CD4-positive, alpha-beta T cell treated with Interleukin-10 for 1 hour (primary cell): ENCODE results near the gene PTCH2.
"Not testable (repeated sequence)": the region's sequence is repeated elsewhere in the genome, so short reads cannot be mapped to it uniquely, and the experiment has no call there.

Experiments
- DNase-seq: peaks from one replicate; pipeline ENCODE4 v3.0.0-alpha.2; 2020

PTCH2 gene

DNA sequence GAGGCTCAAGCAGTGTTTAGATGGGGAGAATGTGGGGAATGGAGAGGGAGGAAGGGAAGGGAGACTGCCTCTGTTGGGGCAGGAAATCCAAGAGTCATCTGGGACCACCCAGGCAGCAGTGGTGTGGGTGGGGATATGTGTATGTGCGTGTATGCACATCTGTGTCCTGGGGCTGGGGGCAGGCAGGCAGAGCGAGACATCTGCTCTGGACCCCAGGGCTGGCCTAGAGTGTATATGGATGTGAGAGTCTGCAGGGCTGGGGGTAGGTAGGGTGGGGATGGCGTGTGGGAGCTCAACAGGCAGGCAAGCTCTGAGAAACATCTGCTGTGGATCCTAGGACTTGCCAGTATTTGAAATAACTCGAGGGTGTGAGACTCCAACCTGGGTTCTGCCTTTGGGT, 3.5 kb downstream of the PTCH2 start:
- DNase-seq, result no peak

GRCh38 chr1:44838294-44838693, 4.8 kb downstream of the PTCH2 start:
- DNase-seq, result not testable (repeated sequence)

DNA sequence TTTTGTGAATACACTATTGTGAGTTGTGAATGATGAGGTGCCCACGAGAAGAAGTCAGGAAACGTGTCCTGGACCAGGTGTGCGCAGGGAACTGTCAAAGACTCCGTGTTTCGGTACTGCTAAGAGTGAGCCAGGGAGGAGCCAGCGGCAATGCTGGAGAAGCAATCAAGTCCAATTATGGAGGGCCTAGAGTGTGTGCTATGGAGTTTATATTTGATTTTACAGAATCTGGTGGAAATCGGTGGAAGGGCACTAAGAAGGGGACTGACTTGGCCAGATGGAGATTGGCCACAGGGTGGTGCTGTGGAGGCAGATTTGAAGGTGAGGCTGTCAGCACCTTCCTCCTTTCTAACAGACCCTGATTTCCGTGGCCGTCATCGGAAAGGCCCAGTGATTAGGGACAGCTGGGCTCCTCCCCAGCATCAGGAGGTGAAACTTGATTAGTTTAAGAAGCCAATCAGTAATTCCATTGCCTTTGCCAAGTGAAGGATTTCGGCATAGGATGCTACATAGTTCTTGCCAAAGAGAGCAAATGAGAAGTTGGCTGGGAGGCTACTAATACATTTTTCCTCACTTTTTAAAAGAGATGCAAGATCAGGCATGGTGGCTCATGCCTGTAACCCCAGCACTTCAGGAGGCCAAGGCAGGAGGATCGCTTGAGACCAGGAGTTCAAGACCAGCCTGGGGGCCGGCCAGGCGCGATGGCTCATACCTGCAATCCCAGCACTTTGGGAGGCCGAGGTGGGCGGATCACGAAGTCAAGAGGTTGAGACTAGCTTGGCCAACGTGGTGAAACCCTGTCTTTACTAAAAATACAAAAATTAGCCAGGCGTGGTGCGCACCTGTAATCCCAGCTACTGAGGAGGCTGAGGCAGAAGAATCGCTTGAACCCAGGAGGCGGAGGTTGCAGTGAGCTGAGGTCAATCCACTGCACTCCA, 7.0 kb downstream of the PTCH2 start:
- DNase-seq, result peak; percentile 86

- no peak for DNase-seq
Observed at GRCh38 chr1:44834328-44834727, 8.7 kb downstream of the PTCH2 start.

DNA sequence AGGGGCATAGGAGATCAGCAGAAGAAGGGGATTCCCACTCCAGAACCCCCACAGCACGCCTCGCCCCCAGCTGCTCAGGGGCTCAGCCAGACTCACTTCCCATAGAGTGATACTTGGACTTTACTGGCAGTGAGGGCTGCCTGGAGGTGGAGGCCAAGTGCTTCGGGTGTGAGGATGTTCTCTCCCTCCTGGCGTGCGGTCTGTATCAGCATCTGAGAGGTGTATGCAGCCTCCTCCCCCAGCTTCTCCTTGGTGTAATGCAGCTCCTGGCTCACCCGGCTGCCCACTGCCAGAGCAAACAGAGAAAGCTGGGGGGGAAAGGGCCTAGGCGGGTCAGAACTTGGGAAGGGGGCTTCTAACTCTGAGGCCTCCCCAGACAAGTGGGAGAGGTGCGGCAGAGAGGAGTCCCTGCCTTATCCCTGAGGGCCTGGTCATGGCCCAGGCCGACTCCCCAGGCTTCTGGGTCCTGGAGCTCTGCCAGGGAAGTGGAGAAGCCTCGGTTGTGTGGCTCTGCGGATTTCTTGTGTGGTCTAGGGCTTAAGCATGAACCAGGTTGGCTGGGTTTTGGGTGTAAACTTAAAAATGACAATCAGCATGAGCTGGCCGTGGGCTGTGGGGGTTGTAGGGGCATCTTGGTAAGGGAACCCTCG, 10.9 kb downstream of the PTCH2 start:
- DNase-seq, result no peak

- DNase-seq, result no peak
Observed at GRCh38 chr1:44831516-44831915, 11.5 kb downstream of the PTCH2 start.

DNA sequence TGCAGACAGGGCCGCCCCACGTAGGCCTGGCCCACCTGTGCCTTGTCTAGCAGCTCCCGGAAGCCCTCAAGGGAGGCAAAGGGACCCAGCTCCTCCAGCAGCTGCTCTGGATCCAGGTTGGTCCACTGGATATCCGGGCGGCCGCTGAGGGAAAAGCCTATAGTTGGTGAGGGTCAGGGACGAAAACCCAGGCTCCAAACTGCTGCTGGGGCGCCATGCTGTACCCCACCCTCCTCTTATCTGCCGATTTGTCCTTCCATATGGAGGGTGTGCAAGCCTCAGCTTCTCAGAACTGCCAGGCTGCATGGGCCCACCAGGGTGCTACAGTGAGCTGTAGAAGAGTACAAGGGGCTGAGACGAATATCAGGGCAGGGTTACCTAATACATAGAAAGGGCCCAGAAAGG, 12.2 kb downstream of the PTCH2 start:
- DNase-seq, result no peak

DNA sequence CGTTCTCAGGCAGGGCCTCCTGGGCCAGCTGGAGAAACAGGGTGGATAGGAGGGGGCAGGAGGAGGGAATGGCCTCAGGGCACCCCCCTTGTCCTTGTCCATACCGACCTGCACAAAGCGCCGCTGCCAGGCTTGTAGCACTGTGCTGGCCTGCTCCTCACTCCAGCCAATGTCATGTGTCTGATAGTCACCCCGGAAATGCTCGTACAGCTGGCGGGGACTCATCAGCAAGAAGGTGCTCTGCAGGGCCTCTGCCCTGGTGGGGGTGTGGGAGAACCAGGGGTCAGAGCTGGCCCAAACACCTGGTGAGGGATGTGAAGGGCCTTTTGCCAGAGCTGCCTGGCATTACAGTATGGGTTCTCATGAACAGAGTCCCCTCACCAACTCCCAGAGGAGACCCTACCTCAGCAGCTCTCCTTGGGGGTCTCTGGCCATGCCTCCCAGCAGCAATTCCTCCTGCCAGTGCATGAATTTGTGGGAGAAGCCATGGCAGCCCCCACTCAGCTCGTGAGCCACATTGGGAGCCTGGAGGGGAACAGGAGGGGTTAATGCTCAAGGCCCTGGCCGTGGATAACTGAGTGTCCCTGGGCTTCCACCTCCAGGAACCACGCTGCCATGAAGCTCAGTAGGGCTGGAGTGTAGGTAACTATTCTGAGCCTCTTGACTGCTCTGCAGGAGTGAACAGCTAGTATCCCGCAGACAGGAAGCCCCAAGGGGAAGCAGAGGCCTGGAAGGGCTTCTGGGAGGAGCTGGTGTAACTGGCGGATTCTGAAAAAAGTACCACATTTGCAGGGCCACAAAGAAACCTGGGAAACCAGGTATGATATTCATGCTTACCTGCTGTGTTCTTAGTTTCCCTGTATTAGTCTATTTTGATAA, 13.3 kb downstream of the PTCH2 start:
- DNase-seq, result no peak

DNA sequence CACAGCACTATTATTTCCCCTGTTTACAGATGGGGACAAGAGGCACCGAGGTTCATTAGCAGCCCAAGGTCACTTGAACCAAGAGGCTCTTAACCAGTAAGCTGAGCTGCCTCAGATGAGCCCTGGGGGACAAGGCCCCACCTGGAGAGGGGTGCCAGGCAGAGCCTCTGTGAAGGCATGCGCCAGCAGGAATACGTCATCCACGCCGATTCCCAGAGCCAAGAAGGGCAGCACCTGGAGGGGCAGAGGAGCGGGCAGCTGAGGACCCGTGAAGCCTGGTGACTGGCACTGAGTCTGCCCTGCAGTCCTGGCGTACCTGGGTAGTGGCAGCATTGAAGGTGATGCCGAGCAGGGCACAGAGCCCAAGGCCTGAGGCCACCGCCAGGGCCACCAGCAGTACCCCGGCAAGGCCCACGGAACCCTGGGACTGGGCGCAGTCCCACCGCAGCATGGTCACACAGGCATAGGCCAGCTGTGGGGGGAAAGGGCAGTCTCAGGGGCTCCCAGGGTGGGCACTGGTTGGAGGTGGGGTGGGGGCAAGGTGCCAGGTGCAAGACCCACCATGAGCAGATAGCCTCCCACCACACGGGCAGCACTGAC, 14.1 kb downstream of the PTCH2 start:
- no peak for DNase-seq

DNA sequence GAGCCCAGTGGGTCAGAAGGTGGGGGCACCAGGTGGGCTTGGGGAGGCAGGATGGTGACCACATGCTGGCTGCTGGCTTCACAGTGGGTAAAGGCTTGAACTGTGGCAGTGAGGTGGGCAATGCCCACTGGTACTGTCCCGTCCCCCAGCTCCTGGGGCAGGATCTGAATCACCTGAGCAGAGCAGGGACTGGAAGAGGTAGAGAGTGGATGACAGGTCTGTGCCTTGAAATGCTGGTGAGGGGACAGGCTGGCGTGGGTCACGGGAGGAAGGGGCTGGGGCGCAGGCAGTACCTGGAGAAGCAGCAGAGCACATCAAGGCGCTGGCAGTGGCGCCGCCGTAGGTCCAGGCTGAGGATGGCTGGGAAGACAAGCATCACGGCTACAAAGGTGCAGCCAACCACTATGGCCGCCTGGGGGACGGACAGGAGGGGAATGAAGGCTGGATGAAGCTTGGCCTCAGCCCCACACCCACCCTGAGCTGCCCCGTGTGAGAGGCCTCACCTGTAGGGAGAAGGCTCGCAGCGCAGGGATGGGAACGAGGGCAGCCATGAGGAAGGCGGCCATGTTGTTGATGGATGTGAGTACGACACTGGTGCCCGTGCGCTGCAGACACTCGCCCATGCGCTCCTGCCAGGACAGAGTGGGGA, 14.9 kb downstream of the PTCH2 start:
- no peak for DNase-seq

DNA sequence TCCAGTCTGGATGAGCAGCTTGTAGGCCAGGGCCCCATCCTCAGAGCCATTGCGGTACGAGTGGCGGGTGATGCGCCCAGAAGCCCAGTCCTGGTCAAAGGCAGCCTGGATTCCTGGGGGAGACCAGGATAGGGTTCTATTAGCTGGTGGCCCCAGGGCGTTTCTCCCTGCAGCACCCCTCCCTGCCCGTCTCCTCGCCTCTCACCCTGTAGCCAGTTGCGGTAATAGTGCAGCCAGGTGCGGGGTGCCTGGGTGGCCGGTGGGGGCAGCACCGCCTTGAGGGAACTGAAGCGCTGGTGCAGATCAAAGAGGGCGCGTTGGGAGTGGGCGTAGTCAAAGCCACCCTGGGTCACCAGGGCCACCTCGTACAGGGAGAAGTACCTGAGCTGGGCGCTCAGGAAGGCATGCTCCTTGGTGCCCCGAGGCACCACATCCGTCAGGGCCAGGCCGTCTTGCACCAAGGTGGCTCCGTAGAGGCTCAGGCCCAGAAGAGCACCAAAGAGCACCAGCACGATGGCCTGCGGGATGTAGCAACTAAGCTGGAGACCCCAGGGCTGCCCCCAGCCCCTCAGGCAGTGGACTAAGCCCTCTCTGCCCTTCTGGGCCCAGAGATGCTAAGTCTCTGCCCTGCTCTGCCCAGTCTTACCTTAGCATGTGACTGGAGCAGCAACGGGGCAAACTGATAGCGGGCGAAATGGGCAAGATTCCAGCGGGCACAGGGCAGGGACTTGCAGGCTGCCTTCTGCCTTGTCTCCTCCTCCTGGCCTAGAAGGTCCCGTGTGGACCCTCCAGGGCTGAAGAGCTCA, 15.7 kb downstream of the PTCH2 start:
- DNase-seq, result no peak

GRCh38 chr1:44826375-44827196, 16.5 kb downstream of the PTCH2 start:
- no peak for DNase-seq

- DNase-seq, result not testable (repeated sequence)
Observed at GRCh38 chr1:44824392-44824791, 18.7 kb downstream of the PTCH2 start.

DNA sequence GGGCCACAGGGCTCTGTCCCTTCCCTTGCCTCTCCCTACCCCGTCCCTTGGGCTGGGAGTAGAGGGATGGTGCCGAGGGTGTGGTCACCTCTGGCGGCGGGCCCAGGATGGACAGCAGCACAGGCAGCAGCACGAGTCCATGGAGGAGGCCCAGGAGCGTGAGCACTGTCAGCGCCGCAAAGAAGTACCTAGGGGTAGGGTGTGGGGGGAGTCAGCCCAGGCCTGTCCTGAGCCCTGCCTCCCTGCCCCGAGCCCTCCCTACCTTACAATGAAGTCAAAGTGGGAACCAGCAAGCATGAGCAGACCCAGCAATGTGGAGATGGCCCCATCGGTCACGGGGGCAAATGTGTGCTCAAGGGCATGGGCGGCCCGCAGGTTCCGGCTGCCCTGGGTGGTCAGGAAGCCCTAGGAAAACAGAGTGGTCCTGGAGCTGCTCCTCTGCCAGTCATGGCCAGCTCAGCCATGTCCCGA, 20.0 kb downstream of the PTCH2 start:
- no peak for DNase-seq

GRCh38 chr1:44822131-44822701, 20.8 kb downstream of the PTCH2 start:
- DNase-seq, result peak; percentile 12

DNA sequence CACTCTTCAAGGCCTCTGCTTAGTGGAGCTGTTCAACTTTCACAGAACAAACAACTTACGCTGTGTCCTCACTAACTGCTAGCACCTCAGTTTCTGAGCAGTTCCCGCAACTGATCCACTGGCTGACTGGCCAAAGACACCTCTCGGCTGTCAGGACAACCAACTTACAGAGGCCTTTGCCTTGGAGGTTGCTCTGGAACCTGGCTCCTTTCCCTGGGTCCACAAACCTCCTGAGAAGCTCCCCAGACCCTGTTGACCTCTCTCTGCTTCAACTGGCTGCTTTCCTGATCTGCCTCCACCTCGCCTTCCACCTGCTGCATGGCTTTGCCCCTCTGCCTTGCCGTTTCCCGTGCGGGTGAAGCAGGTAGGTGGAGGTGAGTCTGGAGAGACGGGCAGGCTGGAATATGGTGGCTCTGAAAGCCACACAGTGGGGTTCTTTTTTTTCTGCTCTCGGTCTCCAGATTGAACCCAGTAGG, 21.8 kb downstream of the PTCH2 start:
- DNase-seq, result no peak

GRCh38 chr1:44820328-44821239, 22.5 kb downstream of the PTCH2 start:
- DNase-seq, result no peak

- DNase-seq, result peak; percentile 87
Observed at GRCh38 chr1:44819608-44820327, 23.3 kb downstream of the PTCH2 start.
